A673 (cell line): Measurements from ENCODE around the gene HAUS7. TPM values are rescaled to one million over a fixed set of nuclear protein-coding genes. Genes with fewer than 3 reads are reported as not detected.

Experiments used
- BruUV-seq: library from RNA; stranded (reverse); fragments of 400-500 nt; replicated peaks from 2 replicates; lab custom pipeline; 2021; lab: Mats Ljungman, UMichigan
- CTCF ChIA-PET: fragments of 300-600 bp; sonication (Branson Sonifier 250); formaldehyde crosslinking; loops from one replicate; lab custom pipeline; 2022; ENCODE audit warnings: antibody characterized with exemption; lab: Charles Lee
- POLR2A ChIA-PET: fragments of 300-600 bp; sonication (Branson Sonifier 250); formaldehyde crosslinking; loops from one replicate; lab custom pipeline; 2022; ENCODE audit warnings: antibody characterized with exemption; ENCODE audit not compliant: low non-redundant PET; lab: Charles Lee
- DNase-seq: peaks from one replicate; pipeline ENCODE4 v3.0.0-alpha.2; 2015; ENCODE audit warnings: low spot score
- H3K27ac ChIP-seq: fragments of 200-600 bp; sonication (generic); 2 replicates; pipeline ENCODE4 v1.5.1; 2016; ENCODE audit warnings: mixed run types, low read depth, mild to moderate bottlenecking, mixed read lengths, antibody characterized with exemption, low read length; ENCODE audit not compliant: poor library complexity, severe bottlenecking
- H3K27me3 ChIP-seq: fragments of 200-600 bp; sonication (generic); replicated peaks from 2 replicates; pipeline ENCODE4 v1.6.1; 2017; ENCODE audit warnings: mixed run types, low read depth, mild to moderate bottlenecking, mixed read lengths, antibody characterized with exemption, low read length; ENCODE audit not compliant: insufficient read depth, poor library complexity
- H3K36me3 ChIP-seq: fragments of 200-600 bp; sonication (generic); 2 replicates; pipeline ENCODE4 v1.6.1; 2016; ENCODE audit warnings: mixed run types, mild to moderate bottlenecking, mixed read lengths, antibody characterized with exemption, low read length; ENCODE audit not compliant: insufficient read depth, poor library complexity, severe bottlenecking
- H3K4me1 ChIP-seq: fragments of 200-600 bp; sonication (generic); 2 replicates; pipeline ENCODE4 v1.6.1; 2017; ENCODE audit warnings: mixed run types, mild to moderate bottlenecking, mixed read lengths, antibody characterized with exemption, low read length; ENCODE audit not compliant: insufficient read depth, poor library complexity, severe bottlenecking
- H3K4me3 ChIP-seq: fragments of 200-600 bp; sonication (generic); 2 replicates; pipeline ENCODE4 v1.5.1; 2016; ENCODE audit warnings: low read depth, mixed run types, mild to moderate bottlenecking, mixed read lengths, low read length; ENCODE audit not compliant: poor library complexity, severe bottlenecking
- H3K9me3 ChIP-seq: fragments of 200-600 bp; sonication (generic); 2 replicates; pipeline ENCODE4 v1.6.1; 2016; ENCODE audit warnings: mixed run types, low read depth, mild to moderate bottlenecking, mixed read lengths, antibody characterized with exemption, low read length; ENCODE audit not compliant: poor library complexity, severe bottlenecking
- EZH2 ChIP-seq: fragments of 200-600 bp; sonication (generic); IDR thresholded peaks from 2 replicates; pipeline ENCODE4 v1.6.1; 2017; ENCODE audit warnings: borderline replicate concordance, low read depth, mild to moderate bottlenecking, mixed read lengths, antibody characterized with exemption, low read length; ENCODE audit not compliant: poor library complexity, severe bottlenecking
- intact Hi-C: fragments of 100-400 bp; cut with micrococcal nuclease; formaldehyde crosslinking; loops from one replicate; pipeline ENCODE4 v1.10.0; 2022; ENCODE audit not compliant: unreplicated experiment
- total RNA-seq: library from RNA; stranded (reverse); gene quantifications from 2 replicates; pipeline ENCODE4 v1.2.3, GENCODE V29; 2021
- TF ChIP-seq, protein P1 (sequence below): fragments of 300-800, 200-600 bp; sonication (generic); conservative IDR thresholded peaks from 2 replicates; pipeline ENCODE4 v1.5.1; 2017; ENCODE audit warnings: low read depth, mild to moderate bottlenecking, antibody characterized with exemption, low read length, moderate library complexity, mixed read lengths

The HAUS7 gene
- total RNA-seq, 1 experiment from 2014 or later: 75.3 TPM

DNA sequence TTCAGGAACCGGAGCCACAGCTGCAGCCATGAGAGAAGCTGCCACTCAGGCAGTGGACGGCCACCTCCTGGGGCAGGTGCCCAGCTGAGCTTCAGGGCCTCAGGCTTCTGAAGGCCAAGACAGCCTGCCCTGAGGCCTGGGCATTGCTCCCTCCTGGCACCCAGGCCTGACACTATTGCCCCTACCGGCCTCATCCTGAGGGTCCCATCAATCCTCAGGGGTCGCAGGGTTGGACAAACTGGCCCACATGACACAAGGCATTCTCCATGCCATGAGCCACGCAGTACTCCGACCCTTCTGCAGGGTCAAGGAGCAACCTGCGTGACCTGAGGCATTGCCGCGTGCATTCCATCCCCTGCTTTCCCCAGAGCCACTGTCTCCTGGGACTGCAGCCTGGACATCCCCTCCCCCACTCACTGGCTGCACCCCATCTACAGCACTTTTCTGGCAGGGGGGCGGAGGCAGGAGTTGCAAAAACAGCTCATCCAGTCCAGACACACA is 62.1 kb downstream of the HAUS7 start:
- DNase-seq: no peak
- H3K9me3 ChIP-seq: no peaks in the 10 kb centered on the region
- no TSS peak for BruUV-seq
- H3K27me3 ChIP-seq: no peaks in the 10 kb centered on the region
- ChIA-PET CTCF (no interaction called here), POLR2A (no interaction called here)
- H3K4me3 ChIP-seq: no peak overlapping the region
- intact Hi-C loops: no loop called here
- H3K27ac ChIP-seq: no peak overlapping the region
- TF ChIP-seq, protein P1, sequence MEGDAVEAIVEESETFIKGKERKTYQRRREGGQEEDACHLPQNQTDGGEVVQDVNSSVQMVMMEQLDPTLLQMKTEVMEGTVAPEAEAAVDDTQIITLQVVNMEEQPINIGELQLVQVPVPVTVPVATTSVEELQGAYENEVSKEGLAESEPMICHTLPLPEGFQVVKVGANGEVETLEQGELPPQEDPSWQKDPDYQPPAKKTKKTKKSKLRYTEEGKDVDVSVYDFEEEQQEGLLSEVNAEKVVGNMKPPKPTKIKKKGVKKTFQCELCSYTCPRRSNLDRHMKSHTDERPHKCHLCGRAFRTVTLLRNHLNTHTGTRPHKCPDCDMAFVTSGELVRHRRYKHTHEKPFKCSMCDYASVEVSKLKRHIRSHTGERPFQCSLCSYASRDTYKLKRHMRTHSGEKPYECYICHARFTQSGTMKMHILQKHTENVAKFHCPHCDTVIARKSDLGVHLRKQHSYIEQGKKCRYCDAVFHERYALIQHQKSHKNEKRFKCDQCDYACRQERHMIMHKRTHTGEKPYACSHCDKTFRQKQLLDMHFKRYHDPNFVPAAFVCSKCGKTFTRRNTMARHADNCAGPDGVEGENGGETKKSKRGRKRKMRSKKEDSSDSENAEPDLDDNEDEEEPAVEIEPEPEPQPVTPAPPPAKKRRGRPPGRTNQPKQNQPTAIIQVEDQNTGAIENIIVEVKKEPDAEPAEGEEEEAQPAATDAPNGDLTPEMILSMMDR: no peak
- TF ChIP-seq EZH2: no peak
- H3K4me1 ChIP-seq: no peaks in the 10 kb centered on the region
- no peaks in the 10 kb centered on the region for H3K36me3 ChIP-seq

DNA sequence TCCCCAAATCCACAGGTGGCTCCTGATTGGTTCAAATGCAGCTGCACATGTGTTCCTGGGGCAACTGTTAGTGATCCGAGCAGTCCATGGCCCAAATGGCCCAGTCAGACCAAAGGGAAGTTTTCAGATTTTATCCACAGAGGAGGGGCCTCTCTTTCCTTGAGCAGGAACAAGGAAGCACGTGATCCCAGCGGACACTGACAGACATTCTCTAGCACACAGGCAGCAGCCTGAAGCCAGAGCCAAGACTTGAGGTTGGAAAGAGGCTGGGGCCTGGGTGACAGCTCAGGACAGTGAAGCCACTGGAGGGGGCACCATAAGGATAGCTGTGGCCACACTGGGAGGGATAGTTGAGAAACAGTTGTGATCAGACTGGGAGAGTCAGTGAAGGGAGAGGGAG is 62.6 kb downstream of the HAUS7 start:
- DNase-seq: no peak
- H3K9me3 ChIP-seq: no peaks in the 10 kb centered on the region
- POLR2A ChIA-PET: no interaction called here
- H3K27ac ChIP-seq: no peak overlapping the region
- CTCF ChIA-PET: no interaction called here
- no peaks in the 10 kb centered on the region for H3K27me3 ChIP-seq
- no TSS peak for BruUV-seq
- TF ChIP-seq, protein P1: no peak
- TF ChIP-seq EZH2: no peak
- no peaks in the 10 kb centered on the region for H3K36me3 ChIP-seq
- H3K4me3 ChIP-seq: no peak overlapping the region
- intact Hi-C loops: no loop called here
- H3K4me1 ChIP-seq: no peaks in the 10 kb centered on the region

DNA sequence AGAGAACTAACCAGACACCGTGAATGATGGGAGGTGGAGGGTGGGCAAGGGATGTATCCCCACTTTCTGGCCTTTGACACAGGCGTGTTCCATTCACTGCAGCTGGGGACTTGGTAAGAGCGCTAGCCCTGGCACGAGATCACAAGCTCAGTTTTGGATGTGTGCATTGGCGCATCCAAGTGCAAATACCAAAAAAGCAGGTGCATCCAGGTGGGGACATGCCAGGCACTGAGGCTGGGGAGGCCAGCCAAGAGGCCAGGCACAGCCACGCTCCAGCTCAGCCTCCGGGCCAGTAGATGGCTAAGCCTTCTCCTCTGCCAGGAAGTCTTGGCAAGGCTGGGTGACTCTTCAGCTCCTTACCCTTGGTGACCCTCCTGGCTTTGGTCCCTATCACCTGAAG is 63.5 kb downstream of the HAUS7 start:
- Histone ChIP-seq H3K4me1 (no peaks in the 10 kb centered on the region), H3K27ac (no peak overlapping the region), H3K4me3 (no peak overlapping the region), H3K27me3 (no peaks in the 10 kb centered on the region), H3K9me3 (no peaks in the 10 kb centered on the region), H3K36me3 (no peaks in the 10 kb centered on the region)
- no peak for DNase-seq
- ChIA-PET CTCF (no interaction called here), POLR2A (no interaction called here)
- no TSS peak for BruUV-seq
- TF ChIP-seq, protein P1: no peak
- TF ChIP-seq EZH2: no peak
- intact Hi-C loops: no loop called here
